Calu3 (cell line): ENCODE results near the gene TPPP. TPM values are rescaled to one million over a fixed set of nuclear protein-coding genes. Genes with fewer than 3 reads are reported as not detected.
A peak's percentile ranks its signal among the peaks of the same experiment; 100 is the strongest.

Experiments used
- BruUV-seq: library from RNA; stranded (reverse); fragments of 400-500 nt; replicated peaks from 2 replicates; lab custom pipeline; 2021; lab: Mats Ljungman, UMichigan
- CTCF ChIA-PET: fragments of 300-600 bp; sonication (Branson Sonifier 250); formaldehyde crosslinking; loops from one replicate; lab custom pipeline; 2022; ENCODE audit warnings: antibody characterized with exemption; lab: Charles Lee
- DNase-seq: peaks from one replicate; pipeline ENCODE4 v3.0.0; 2022
- H3K27ac Mint-ChIP-seq: one replicate; pipeline ENCODE4 v1.8.0; 2022; ENCODE audit warnings: mixed read lengths; ENCODE audit not compliant: unreplicated experiment
- H3K27me3 Mint-ChIP-seq: one replicate; pipeline ENCODE4 v1.8.0; 2022; ENCODE audit warnings: mixed read lengths; ENCODE audit not compliant: unreplicated experiment
- H3K36me3 Mint-ChIP-seq: one replicate; pipeline ENCODE4 v1.8.0; 2022; ENCODE audit warnings: mild to moderate bottlenecking, moderate library complexity, mixed read lengths; ENCODE audit not compliant: insufficient read depth, unreplicated experiment
- H3K4me1 Mint-ChIP-seq: one replicate; pipeline ENCODE4 v1.8.0; 2022; ENCODE audit warnings: mild to moderate bottlenecking, low read depth, mixed read lengths; ENCODE audit not compliant: unreplicated experiment
- H3K4me3 Mint-ChIP-seq: one replicate; pipeline ENCODE4 v1.8.0; 2022; ENCODE audit warnings: mild to moderate bottlenecking, low read depth, moderate library complexity, mixed read lengths; ENCODE audit not compliant: unreplicated experiment
- H3K9me3 Mint-ChIP-seq: one replicate; pipeline ENCODE4 v1.8.0; 2022; ENCODE audit warnings: low read depth, mixed read lengths; ENCODE audit not compliant: unreplicated experiment
- CTCF ChIP-seq: fragments of 200-600 bp; IDR thresholded peaks from one replicate; pipeline ENCODE4 v1.8.0; 2022; ENCODE audit warnings: antibody characterized with exemption; ENCODE audit not compliant: unreplicated experiment
- intact Hi-C: fragments of 100-400 bp; cut with micrococcal nuclease; formaldehyde crosslinking; loops from one replicate; pipeline ENCODE4 v1.10.0; 2022; ENCODE audit not compliant: unreplicated experiment
- total RNA-seq: library from RNA; stranded (reverse); gene quantifications from 2 replicates; pipeline ENCODE4 v1.2.3, GENCODE V29; 2022

The TPPP gene
- total RNA-seq, 1 experiment from 2014 or later: 0.38 TPM

GRCh38 chr5:644971-645370 is 48.2 kb downstream of the TPPP start:
- Mint-ChIP-seq H3K9me3 (no peaks in the 10 kb centered on the region), H3K4me1 (no peaks in the 10 kb centered on the region), H3K36me3 (peaks cover 18% of the 10 kb centered on the region), H3K4me3 (no peak overlapping the region), H3K27ac (no peak overlapping the region), H3K27me3 (no peaks in the 10 kb centered on the region)
- CTCF ChIA-PET: no interaction called here
- BruUV-seq: no TSS peak
- TF ChIP-seq CTCF: no peak
- intact Hi-C loops: no loop called here
- DNase-seq: no peak

- no peak overlapping the region for H3K27ac Mint-ChIP-seq
- no peak for DNase-seq
- H3K27me3 Mint-ChIP-seq: no peaks in the 10 kb centered on the region
- CTCF ChIA-PET: no interaction called here
- intact Hi-C loops: no loop called here
- TF ChIP-seq CTCF: no peak
- H3K4me3 Mint-ChIP-seq: no peak overlapping the region
- no peaks in the 10 kb centered on the region for H3K4me1 Mint-ChIP-seq
- peaks cover 18% of the 10 kb centered on the region for H3K36me3 Mint-ChIP-seq
- H3K9me3 Mint-ChIP-seq: no peaks in the 10 kb centered on the region
- BruUV-seq: no TSS peak
These were observed 48.6 kb downstream of the TPPP start for GRCh38 chr5:644509-644908.

GRCh38 chr5:643811-644271 is 49.3 kb downstream of the TPPP start:
- DNase-seq: no peak
- H3K9me3 Mint-ChIP-seq: no peaks in the 10 kb centered on the region
- no peak for TF ChIP-seq CTCF
- H3K4me1 Mint-ChIP-seq: no peaks in the 10 kb centered on the region
- H3K27me3 Mint-ChIP-seq: no peaks in the 10 kb centered on the region
- no peak overlapping the region for H3K27ac Mint-ChIP-seq
- H3K4me3 Mint-ChIP-seq: no peak overlapping the region
- intact Hi-C loops: no loop called here
- peaks cover 18% of the 10 kb centered on the region for H3K36me3 Mint-ChIP-seq
- BruUV-seq: no TSS peak
- CTCF ChIA-PET: interaction anchor here (0.6 kb wide), 1 partner anchor 197 kb away, joined by 5 read pairs; no protein-coding TSS in a partner anchor

GRCh38 chr5:643351-643801 is 49.8 kb downstream of the TPPP start:
- DNase-seq: no peak
- no peak for TF ChIP-seq CTCF
- intact Hi-C loops: no loop called here
- Mint-ChIP-seq H3K9me3 (no peaks in the 10 kb centered on the region), H3K4me3 (no peak overlapping the region), H3K27ac (no peak overlapping the region), H3K36me3 (peaks cover 18% of the 10 kb centered on the region), H3K4me1 (no peaks in the 10 kb centered on the region), H3K27me3 (no peaks in the 10 kb centered on the region)
- BruUV-seq: TSS peak; percentile 24
- CTCF ChIA-PET: interaction anchor here (0.6 kb wide), 1 partner anchor 197 kb away, joined by 5 read pairs; no protein-coding TSS in a partner anchor
